Mononuclear cell (primary cell): ENCODE measurements around the gene ATXN10. TPM values are rescaled to one million over a fixed set of nuclear protein-coding genes. Genes with fewer than 3 reads are reported as not detected.
"Not testable (repeated sequence)": the region's sequence is repeated elsewhere in the genome, so short reads cannot be mapped to it uniquely, and the experiment has no call there.

Experiments used
- H3K27me3 ChIP-seq: 2 replicates; pipeline ENCODE4 v1.6.0; 2011; ENCODE audit warnings: low read length, control low read depth; ENCODE audit not compliant: insufficient read depth
- H3K4me1 ChIP-seq: 2 replicates; pipeline ENCODE4 v1.5.1; 2011; ENCODE audit warnings: mild to moderate bottlenecking, low read length, control low read depth; ENCODE audit not compliant: insufficient read depth
- H3K4me3 ChIP-seq: 2 replicates; pipeline ENCODE4 v1.5.1; 2011; ENCODE audit warnings: mild to moderate bottlenecking, low read length, moderate library complexity
- H3K9me3 ChIP-seq: 2 replicates; pipeline ENCODE4 v1.5.1; 2011; ENCODE audit warnings: low read depth, mild to moderate bottlenecking, control low read depth, low read length
- total RNA-seq: library from RNA; depleted of rRNA; stranded (reverse); fragments of >200 nt; gene quantifications from one replicate; pipeline ENCODE4 v1.2.3, GENCODE V29; 2012

ATXN10 gene
- total RNA-seq, 1 donor, result 67.5 TPM

DNA sequence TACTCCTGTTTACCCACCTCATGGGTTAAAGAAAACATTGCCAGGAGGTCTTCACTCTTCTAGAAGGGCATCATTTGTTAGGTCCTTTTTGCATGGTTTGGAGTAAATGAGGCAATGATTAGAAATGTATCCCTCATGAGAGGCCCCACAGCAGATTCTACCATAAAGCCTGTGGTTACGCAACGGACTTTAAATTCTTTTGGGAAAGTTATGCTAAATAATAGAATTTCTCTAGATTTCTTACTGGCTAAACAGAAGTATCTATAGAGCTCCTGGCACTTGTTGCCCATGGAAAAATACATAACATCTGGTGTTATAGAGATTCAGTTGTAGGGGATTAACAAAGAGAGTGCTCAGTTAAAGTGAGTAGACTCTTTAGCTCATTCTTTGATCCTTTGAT, 15.1 kb upstream of the ATXN10 start:
- Histone ChIP-seq H3K9me3 (no peaks in the 10 kb centered on the region), H3K4me3 (no peak overlapping the region), H3K4me1 (no peaks in the 10 kb centered on the region), H3K27me3 (no peaks in the 10 kb centered on the region)

DNA sequence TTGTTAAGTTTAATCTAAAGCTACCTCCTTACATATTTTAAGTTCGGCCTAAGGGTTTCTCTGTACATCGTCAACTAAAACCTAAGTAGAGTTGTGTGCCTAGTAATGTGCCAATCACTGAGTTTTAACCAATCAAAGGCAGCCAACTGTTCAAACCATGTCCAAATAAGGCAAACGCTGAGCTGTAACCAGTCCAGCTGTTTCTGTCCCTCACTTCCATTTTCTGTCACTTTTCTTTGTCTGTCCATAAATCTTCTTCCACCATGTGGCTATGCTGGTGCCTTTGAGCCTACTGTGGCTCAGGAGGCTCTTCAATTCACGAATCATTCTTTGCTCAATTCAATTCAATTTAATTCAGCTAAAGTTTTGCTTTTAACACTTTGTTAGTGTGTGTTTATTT, 13.9 kb upstream of the ATXN10 start:
- no peaks in the 10 kb centered on the region for H3K27me3 ChIP-seq
- no peaks in the 10 kb centered on the region for H3K9me3 ChIP-seq
- no peak overlapping the region for H3K4me3 ChIP-seq
- no peaks in the 10 kb centered on the region for H3K4me1 ChIP-seq

DNA sequence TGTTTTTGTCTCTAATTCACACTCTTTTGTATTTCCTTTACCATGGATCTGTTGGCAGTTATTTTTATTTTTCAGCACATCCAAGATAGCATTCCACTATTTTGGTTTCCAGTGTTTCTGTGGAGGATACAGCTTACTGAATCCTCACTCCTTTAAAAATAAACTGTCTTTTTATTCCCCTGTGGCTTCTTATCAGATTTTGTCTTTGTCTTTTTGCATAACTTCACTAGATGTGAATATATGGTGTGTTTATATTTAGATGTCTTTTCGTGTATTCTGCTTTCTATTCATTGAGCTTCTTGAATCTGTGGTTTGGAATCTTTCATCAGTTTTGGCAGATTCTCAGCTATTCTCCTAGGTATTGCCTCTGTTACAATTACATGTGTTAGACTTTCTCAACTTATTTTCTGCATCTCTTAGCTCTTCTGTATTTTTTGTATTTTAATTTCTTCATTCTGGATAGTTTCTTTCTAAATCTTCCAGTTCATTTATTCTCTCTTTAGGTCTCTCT, 7.4 kb upstream of the ATXN10 start:
- H3K4me1 ChIP-seq, result no peaks in the 10 kb centered on the region
- peaks cover 3% of the 10 kb centered on the region for H3K27me3 ChIP-seq
- H3K9me3 ChIP-seq, result no peaks in the 10 kb centered on the region
- no peak overlapping the region for H3K4me3 ChIP-seq

DNA sequence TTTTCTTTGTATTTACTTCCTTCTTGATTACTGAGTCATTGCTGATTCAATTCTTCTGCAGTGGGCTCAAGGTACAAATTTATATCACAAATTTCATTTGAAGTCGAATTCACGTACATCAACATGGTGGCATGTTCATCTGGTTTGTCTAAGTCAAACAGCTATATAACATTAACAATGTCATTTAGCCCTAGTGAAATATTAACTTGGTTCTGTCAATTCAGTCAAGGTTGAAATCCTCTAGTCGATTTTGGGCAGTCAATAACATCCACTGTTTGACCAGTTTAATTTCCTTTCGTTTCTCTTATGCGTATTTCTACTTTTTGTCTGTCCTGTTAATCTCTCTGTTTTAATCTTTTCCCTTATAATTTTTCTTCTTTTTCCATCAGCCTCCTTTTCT, 4.1 kb upstream of the ATXN10 start:
- Histone ChIP-seq H3K4me3 (no peak overlapping the region), H3K9me3 (no peaks in the 10 kb centered on the region)

DNA sequence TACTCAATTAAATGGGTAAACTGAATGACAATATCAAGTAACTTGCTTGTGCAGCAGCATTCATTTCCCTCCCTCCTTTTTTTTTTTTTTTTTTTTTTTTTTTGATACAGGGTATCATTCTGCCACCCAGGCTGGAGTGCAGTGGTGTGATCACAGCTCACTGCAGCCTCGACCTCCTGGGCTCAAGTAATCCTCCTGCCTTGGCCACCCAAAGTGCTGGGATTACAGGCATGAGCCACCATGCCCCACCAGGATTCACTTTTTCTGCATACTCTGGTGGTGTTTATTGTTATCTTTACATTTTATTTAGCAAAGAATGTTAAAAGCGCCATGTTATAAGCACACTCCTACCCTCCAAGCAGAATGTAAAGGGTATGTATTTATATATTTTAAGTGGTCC, 1.3 kb upstream of the ATXN10 start:
- not testable (repeated sequence) for H3K4me3 ChIP-seq, H3K9me3 ChIP-seq, H3K27me3 ChIP-seq
- H3K4me1 ChIP-seq, result peaks cover 30% of the 10 kb centered on the region

More for the DNA sequence above, 4.1 kb upstream of the ATXN10 start:
- H3K4me1 ChIP-seq, result peaks cover 8% of the 10 kb centered on the region
- H3K27me3 ChIP-seq, result peaks cover 3% of the 10 kb centered on the region

GRCh38 chr22:45670981-45671782, 452 bp upstream of the ATXN10 start:
- no peaks in the 10 kb centered on the region for H3K9me3 ChIP-seq
- peak overlapping the region; percentile 71 for H3K4me3 ChIP-seq
- H3K4me1 ChIP-seq, result peaks cover 30% of the 10 kb centered on the region
- no peaks in the 10 kb centered on the region for H3K27me3 ChIP-seq

DNA sequence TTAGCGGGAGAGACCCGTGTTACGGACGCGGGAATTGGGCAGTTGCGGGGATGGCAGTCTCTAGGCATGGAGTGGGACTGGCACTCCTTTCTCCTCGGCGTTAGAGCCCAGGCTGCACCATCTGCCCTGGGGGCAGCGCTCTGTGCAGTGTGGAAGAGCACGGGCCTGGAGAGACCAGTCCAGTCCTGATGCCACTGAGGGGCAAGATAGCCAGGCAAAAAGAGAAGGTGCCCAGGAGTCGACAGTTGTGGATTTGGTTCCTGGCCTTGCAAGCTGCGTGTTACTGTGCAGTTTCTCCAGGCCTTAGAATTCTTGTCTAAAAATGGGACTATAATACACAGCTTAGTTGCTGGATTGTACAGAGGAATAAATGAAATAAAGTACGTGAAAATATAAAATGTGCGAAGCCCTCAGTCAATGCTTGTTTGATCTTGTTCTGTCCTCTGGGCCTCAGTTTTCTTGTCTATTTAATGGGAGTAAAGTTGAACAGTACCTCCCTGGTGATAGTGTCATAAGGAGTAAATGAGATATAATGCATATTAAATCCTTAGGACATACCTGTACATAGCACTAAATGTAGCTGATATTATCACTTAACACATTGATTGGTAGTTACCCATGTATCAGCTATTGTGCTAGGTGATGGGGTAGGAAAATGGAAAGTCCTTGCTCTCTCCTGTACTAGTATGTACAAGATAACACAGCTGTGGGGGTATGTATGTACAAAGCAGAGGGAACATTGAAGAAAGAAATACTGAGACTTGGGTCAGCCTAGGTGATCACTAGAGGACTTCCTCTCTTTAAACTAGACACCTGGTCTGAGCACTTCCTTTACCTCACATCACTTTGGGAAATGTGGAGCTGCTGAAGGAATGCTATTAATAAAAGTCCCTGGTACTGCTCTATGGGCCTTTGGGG, 1.2 kb downstream of the ATXN10 start:
- no peaks in the 10 kb centered on the region for H3K27me3 ChIP-seq
- peak overlapping the region; percentile 71 for H3K4me3 ChIP-seq
- no peaks in the 10 kb centered on the region for H3K9me3 ChIP-seq
- H3K4me1 ChIP-seq, result peaks cover 30% of the 10 kb centered on the region

DNA sequence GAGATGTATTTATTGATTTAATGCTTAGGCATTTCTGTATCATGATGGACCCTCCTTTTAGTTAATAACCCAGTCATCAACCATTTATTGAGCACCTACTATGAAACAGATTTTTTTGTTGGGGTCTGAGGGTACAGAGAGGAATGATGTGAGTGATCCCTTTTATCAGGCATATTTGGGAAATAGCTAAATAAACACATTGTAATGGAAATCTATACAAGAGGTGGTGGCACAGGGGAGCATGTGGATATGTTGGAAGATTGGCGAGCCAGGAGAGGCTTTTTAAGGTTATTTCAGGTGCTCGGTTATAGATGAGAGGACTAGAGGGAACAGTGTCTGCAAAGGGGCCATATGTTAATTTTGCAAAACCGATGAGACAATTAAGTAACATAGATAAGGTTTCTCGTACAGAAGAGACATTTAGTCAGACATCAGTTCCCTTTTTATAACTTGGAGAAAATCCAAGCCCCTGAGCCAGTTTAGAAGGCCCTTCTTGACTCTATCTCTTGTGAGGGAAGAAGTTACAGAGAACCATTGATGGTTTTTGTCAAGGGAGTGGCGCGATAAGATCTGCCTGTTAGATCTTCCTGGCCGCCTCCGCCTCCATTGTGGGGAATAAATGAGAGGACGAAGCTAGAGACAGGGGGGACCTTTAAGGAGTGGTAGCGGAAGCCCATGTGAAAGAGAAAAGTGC, 2.0 kb downstream of the ATXN10 start:
- Histone ChIP-seq H3K4me3 (no peak overlapping the region), H3K27me3 (no peaks in the 10 kb centered on the region), H3K9me3 (no peaks in the 10 kb centered on the region)

DNA sequence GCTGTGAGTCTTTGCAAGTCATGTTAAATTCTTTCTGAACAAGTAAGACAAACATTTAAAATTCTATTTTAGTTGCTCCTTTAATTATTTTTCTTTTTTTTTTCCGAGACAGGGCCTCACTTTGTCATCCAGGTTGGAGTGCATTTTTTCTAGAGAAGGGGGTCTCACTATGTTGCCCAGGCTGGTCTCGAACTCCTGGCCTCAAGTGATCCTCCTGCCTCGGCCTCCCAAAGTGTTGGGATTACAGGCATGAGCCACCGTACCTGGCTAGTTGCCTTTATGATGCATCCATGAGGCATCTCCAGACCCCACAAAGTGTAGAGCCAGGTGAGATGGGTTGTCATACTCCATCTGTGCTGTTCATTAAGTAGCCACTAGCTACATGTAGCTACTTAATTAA, 4.4 kb downstream of the ATXN10 start:
- Histone ChIP-seq H3K4me1 (peaks cover 35% of the 10 kb centered on the region), H3K9me3 (no peaks in the 10 kb centered on the region), H3K4me3 (no peak overlapping the region), H3K27me3 (no peaks in the 10 kb centered on the region)

More for the DNA sequence above, 2.0 kb downstream of the ATXN10 start:
- H3K4me1 ChIP-seq, result peaks cover 30% of the 10 kb centered on the region

DNA sequence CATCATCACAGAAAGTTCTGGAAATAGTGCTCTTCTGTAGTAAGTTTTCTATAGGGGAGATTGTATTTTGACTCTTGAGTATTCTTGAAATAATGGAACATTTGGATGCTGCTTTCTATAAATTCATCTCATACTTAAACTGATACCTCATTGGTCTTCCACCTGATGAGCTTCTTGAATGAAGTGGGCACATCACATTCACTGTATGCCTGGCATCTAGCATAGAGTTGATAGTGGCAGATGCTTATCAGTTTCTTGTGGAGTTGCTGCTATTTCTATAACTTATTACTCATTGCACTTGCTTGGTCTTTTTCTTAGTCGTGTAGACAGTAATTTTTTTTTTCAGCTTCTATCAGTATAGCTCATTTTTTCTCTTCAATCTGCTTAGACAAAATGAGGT, 5.4 kb downstream of the ATXN10 start:
- Histone ChIP-seq H3K27me3 (no peaks in the 10 kb centered on the region), H3K4me3 (no peak overlapping the region), H3K9me3 (no peaks in the 10 kb centered on the region), H3K4me1 (peaks cover 42% of the 10 kb centered on the region)

DNA sequence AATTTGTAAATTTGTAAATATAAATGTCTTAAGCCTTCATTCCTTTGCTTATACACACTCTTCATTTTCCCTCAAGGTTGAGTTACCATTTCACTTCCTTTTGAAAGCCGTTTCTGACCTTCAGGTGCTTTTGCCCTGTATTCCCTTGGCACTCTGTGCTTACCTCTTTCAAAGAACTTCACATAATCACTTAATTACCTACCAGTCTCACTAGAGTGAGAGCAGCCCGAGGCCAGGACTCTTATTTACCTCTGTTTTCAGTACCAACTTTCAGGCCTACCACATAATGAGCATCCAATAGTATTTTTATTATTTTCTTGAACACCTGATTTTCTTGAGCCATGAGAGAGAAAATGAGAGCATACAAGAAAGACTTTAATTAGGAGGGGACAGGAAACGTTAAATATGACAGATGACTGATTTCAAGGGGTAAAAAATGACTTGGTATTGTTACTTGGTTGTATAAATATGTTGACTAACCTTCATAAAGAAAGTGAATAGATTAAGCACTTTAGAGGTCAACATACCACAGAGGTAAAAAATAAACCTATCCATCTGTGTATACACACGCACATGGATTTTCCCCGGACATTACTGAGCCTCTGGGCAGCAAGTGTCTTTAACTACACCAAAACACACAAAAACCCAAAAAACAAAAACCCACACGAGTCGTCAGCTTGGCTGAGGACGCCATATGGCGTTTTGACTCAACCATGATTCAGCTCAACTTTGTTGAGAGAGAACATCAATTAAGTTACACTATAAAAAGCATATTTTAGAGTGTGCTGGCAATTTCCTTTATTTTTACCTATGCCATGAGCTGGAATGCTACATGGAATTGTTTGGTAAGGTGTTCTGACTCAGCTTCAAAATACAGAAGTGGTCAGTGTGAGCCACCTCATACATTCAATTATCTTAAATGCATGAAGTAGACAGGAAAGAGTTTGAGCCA, 7.6 kb downstream of the ATXN10 start:
- Histone ChIP-seq H3K4me3 (no peak overlapping the region), H3K27me3 (no peaks in the 10 kb centered on the region), H3K9me3 (no peaks in the 10 kb centered on the region), H3K4me1 (peaks cover 43% of the 10 kb centered on the region)

GRCh38 chr22:45680932-45681700, 9.5 kb downstream of the ATXN10 start:
- Histone ChIP-seq H3K27me3 (no peaks in the 10 kb centered on the region), H3K4me1 (peaks cover 43% of the 10 kb centered on the region), H3K9me3 (no peaks in the 10 kb centered on the region), H3K4me3 (no peak overlapping the region)

DNA sequence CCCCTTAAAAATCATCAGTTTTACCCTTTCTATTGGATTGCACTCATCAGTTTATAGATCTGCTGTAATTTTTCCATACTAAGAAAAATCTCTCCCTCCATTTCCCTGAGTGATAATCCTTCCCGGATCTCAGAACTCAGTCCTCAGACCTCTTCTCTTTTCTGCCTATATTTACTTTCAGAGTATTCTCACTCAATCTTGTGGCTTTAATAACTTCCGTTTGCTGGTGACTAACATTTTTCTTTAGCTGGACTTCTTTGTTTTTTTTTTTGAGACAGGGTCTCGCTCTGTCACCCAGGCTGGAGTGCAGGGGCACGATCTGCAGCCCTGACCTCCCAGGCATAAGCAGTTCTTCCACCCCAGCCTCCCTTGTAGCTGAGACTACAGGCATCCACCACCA, 10.4 kb downstream of the ATXN10 start:
- H3K9me3 ChIP-seq, result no peaks in the 10 kb centered on the region
- peaks cover 43% of the 10 kb centered on the region for H3K4me1 ChIP-seq
- H3K27me3 ChIP-seq, result no peaks in the 10 kb centered on the region
- no peak overlapping the region for H3K4me3 ChIP-seq
